K562 (cell line): ENCODE data around the gene FBXL2. TPM values are rescaled to one million over a fixed set of nuclear protein-coding genes. Genes with fewer than 3 reads are reported as not detected.

ENCODE experiments used
- DDX20 ChIP-seq: fragments of 450-650 bp; IDR thresholded peaks from 2 replicates; pipeline ENCODE4 v1.6.1; 2016; ENCODE audit warnings: missing genetic modification characterization, low read depth, mild to moderate bottlenecking, missing compliant biosample characterization, moderate library complexity
- FOXK1 ChIP-seq: sonication (generic); formaldehyde crosslinking; IDR thresholded peaks from 2 replicates; pipeline ENCODE4 v1.8.0; 2022; ENCODE audit warnings: missing genetic modification reagents, mild to moderate bottlenecking, borderline replicate concordance
- HINFP ChIP-seq: fragments of 450-650 bp; conservative IDR thresholded peaks from 2 replicates; pipeline ENCODE4 v1.6.1; 2016; ENCODE audit warnings: missing genetic modification characterization, low read depth, mild to moderate bottlenecking, control low read depth, missing compliant biosample characterization
- NR4A1 ChIP-seq, 2 experiments: fragments of 250-450 bp in 1 of 2; fragments of 450-650 bp in 1 of 2; sonication (Bioruptor Pico) in 1 of 2; IDR thresholded peaks; 2 replicates each; pipeline versions ENCODE4 v1.4.0 to v1.6.1; 2016 to 2020; ENCODE audit warnings: mild to moderate bottlenecking in 2 of 2, missing compliant biosample characterization in 1 of 2, missing genetic modification characterization in 1 of 2, moderate library complexity in 1 of 2
- SOX6 ChIP-seq: fragments of 450-650 bp; IDR thresholded peaks from 2 replicates; pipeline ENCODE4 v1.6.1; 2014; ENCODE audit warnings: mild to moderate bottlenecking
- STAG1 ChIP-seq: sonication (generic); formaldehyde crosslinking; IDR thresholded peaks from 2 replicates; pipeline ENCODE4 v1.5.0; 2020; ENCODE audit warnings: missing genetic modification reagents, borderline replicate concordance
- TBL1XR1 ChIP-seq, 2 experiments: IDR thresholded peaks; 2 replicates each; pipeline ENCODE4 v1.6.1; 2012; ENCODE audit warnings: improper control_type of control experiment in 2 of 2, low read length in 2 of 2, mild to moderate bottlenecking in 1 of 2
- THAP12 ChIP-seq: fragments of 250-450 bp; sonication (Bioruptor Pico); IDR thresholded peaks from 2 replicates; pipeline ENCODE4 v1.9.0; 2021; ENCODE audit warnings: mild to moderate bottlenecking, inconsistent platforms
- THAP7 ChIP-seq: fragments of 250-450 bp; sonication (Bioruptor Pico); IDR thresholded peaks from 2 replicates; pipeline ENCODE4 v1.5.0; 2021
- UBTF ChIP-seq, 2 experiments: IDR thresholded peaks; 2 replicates each; pipeline ENCODE4 v1.6.1; 2012; ENCODE audit warnings: improper control_type of control experiment in 2 of 2, low read depth in 2 of 2, low read length in 2 of 2, borderline replicate concordance in 1 of 2
- ZFP30 ChIP-seq: fragments of 250-450 bp; sonication (Bioruptor Pico); IDR thresholded peaks from 2 replicates; pipeline ENCODE4 v1.8.0; 2022; ENCODE audit warnings: moderate library complexity, mild to moderate bottlenecking, inconsistent platforms, borderline replicate concordance
- ZNF778 ChIP-seq: fragments of 450-650 bp; formaldehyde crosslinking; IDR thresholded peaks from 2 replicates; pipeline ENCODE4 v1.4.0; 2020; ENCODE audit warnings: mild to moderate bottlenecking, moderate library complexity
- polyA plus RNA-seq, 8 experiments: library from polyadenylated mRNA; depleted of rRNA in 4 of 8; stranded (reverse) in 5 of 8; unstranded in 3 of 8; fragments of >200 nt; fragmentation: Nextera tagmentation in 2 of 8; fragmentation: Illumina TruSeq in 1 of 8; extraction: Ambion mirVana in 2 of 8; extraction: Trizol in 1 of 8; gene quantifications; 2 replicates each; pipeline versions ENCODE4 v1.2.1 to v1.2.3, GENCODE V29; 2011 to 2014; ENCODE audit warnings: inconsistent platforms in 1 of 8, missing spikeins in 1 of 8
- total RNA-seq, 7 experiments: library from RNA; depleted of rRNA in 6 of 7; stranded (reverse); fragments of >200 nt in 6 of 7; fragmentation: Illumina TruSeq in 2 of 7; extraction: Trizol in 2 of 7; gene quantifications; 2 replicates each; pipeline versions ENCODE4 v1.2.1 to v1.2.3, GENCODE V29; 2011 to 2021; ENCODE audit warnings: low replicate concordance in 1 of 7
- TF ChIP-seq, protein P1 (sequence below), 2 experiments: fragments of 450-650 bp in 1 of 2; sonication (generic) in 1 of 2; formaldehyde crosslinking in 1 of 2; IDR thresholded peaks in 1 of 2; conservative IDR thresholded peaks in 1 of 2; 2 replicates each; pipeline versions ENCODE4 v1.6.1 to v1.8.1; 2016 to 2023; ENCODE audit warnings: mild to moderate bottlenecking in 2 of 2, moderate library complexity in 2 of 2, inconsistent platforms in 1 of 2, missing genetic modification reagents in 1 of 2

The FBXL2 gene
- total and polyA plus RNA-seq, 9 of the 15 experiments (the other 6 are each of a cell fraction or from before 2014, with no cell fraction given), result 1.3 to 6.9 (median 1.9) TPM

DNA sequence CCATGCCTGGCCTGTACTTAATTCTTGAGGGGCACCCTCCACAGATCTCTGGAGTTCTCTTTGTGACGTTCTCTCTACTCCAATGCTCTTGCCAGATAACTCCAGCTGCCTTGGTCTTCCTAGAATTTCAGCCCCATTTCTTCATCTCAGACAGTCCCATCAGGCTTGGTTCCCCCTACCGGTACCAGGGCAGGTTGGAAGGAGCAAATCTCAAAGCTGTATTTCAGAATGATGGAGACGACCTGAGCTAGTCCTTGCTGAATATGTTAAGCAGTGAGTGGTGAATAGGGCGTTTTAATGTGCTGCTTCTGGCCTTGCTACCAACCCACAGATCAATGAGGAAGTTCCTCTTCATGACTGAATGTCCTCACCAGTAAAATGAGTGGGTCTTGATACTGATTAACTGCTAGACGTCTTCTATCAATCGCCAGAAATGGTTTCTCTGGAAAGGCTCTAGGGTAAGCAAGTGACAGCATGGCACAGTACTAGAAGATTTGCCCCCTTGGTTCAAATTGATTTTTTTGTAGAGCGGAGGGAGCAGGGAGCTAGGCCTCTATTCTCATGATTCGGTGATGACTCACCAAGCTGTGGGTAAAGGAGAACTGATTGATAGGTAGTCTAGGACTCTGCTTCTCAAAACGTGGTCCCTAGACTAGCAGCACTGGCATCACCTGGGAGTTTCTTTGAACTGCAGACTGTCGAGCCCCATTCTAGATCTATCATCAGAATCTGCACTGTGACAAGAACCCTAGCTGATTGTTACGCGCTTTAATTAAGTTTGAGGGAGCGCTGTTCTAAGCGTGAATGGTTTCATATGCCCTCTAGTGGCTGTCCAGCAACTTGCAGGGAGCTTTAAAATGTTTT is 95.2 kb downstream of the FBXL2 start (continued):
- TF ChIP-seq UBTF (IDR thresholded peaks at IDR 0.05; ENCODE audit: borderline replicate concordance in 1 of 2, low read depth in 2 of 2, low read length in 2 of 2), result 0 out of 4 replicates have a peak, but pooled peaks of 1 of the 2 experiments have one; percentile 38
- no peak for TF ChIP-seq DDX20 (tag)
- peak in 1 of 2 experiments; percentile 42; a peak in 1 of 4 replicates for TF ChIP-seq TBL1XR1 (IDR thresholded peaks at IDR 0.05; ENCODE audit: low read length in 2 of 2)
- TF ChIP-seq THAP7 (CRISPR knock-in tag), result no peak
- TF ChIP-seq SOX6, result 0 out of 2 replicates have a peak, but pooled peaks have one; percentile 7
- peak; percentile 31; the same call in 1 of the 2 replicates for TF ChIP-seq STAG1
- no peak for TF ChIP-seq THAP12
- peak; percentile 44; the same call in 1 of the 2 replicates for TF ChIP-seq FOXK1 (CRISPR knock-in tag)
- TF ChIP-seq HINFP, result no peak
- TF ChIP-seq, protein P1, sequence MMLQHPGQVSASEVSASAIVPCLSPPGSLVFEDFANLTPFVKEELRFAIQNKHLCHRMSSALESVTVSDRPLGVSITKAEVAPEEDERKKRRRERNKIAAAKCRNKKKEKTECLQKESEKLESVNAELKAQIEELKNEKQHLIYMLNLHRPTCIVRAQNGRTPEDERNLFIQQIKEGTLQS (IDR thresholded peaks at IDR 0.05), result peak; percentile 96
- TF ChIP-seq, protein P1 (CRISPR knock-in tag; conservative IDR thresholded peaks at IDR 0.05), result 0 out of 2 replicates have a peak, but pooled peaks have one; percentile 48
- TF ChIP-seq ZFP30 (CRISPR knock-in tag), result no peak
- TF ChIP-seq NR4A1 (CRISPR knock-in tag; IDR thresholded peaks at IDR 0.05), result no peak
- no peak; the same call in 1 of the 2 replicates for TF ChIP-seq NR4A1 (tag; IDR thresholded peaks at IDR 0.05)
- TF ChIP-seq ZNF778 (CRISPR knock-in tag), result no peak
